NCI-H146 (cell line): ENCODE measurements around the gene SLC38A8.

ENCODE experiments used
- DNase-seq: peaks from one replicate; lab custom pipeline; 2025; lab: John Stamatoyannopoulos, UW

SLC38A8 gene

GRCh38 chr16:84048871-84049270 is 6.3 kb upstream of the SLC38A8 start:
- no peak for DNase-seq

GRCh38 chr16:84048270-84048669 is 5.7 kb upstream of the SLC38A8 start:
- peak; percentile 57 for DNase-seq

GRCh38 chr16:84047626-84048025 is 5.0 kb upstream of the SLC38A8 start:
- no peak for DNase-seq

- DNase-seq = no peak
Observed at GRCh38 chr16:84047206-84047605, 4.6 kb upstream of the SLC38A8 start.

GRCh38 chr16:84045818-84046470 is 3.3 kb upstream of the SLC38A8 start:
- no peak for DNase-seq

- DNase-seq = no peak
Observed at GRCh38 chr16:84045001-84045817, 2.6 kb upstream of the SLC38A8 start.

- peak; percentile 43 for DNase-seq
Observed at GRCh38 chr16:84044118-84044488, 1.5 kb upstream of the SLC38A8 start.

- DNase-seq = peak; percentile 85
Observed at GRCh38 chr16:84043486-84044117, 1.0 kb upstream of the SLC38A8 start.

GRCh38 chr16:84042879-84043485 is 387 bp upstream of the SLC38A8 start:
- peak; percentile 90 for DNase-seq

- DNase-seq = no peak
Observed at GRCh38 chr16:84041881-84042280, 714 bp downstream of the SLC38A8 start.

- DNase-seq = peak; percentile 1
Observed at GRCh38 chr16:84040823-84041820, 1.5 kb downstream of the SLC38A8 start.

GRCh38 chr16:84040226-84040822 is 2.3 kb downstream of the SLC38A8 start:
- DNase-seq = no peak

GRCh38 chr16:84039696-84040095 is 2.9 kb downstream of the SLC38A8 start:
- no peak for DNase-seq

GRCh38 chr16:84038469-84038868 is 4.1 kb downstream of the SLC38A8 start:
- no peak for DNase-seq

- DNase-seq = no peak
Observed at GRCh38 chr16:84036982-84037425, 5.6 kb downstream of the SLC38A8 start.

- no peak for DNase-seq
Observed at GRCh38 chr16:84036131-84036530, 6.5 kb downstream of the SLC38A8 start.

- DNase-seq = no peak
Observed at GRCh38 chr16:84034516-84034915, 8.1 kb downstream of the SLC38A8 start.

GRCh38 chr16:84033251-84034195 is 9.1 kb downstream of the SLC38A8 start:
- no peak for DNase-seq

- DNase-seq = peak; percentile 64
Observed at GRCh38 chr16:84032458-84033178, 10.0 kb downstream of the SLC38A8 start.
